HG02610 (cell line): ENCODE results near the gene VAT1L.

Experiments
- ATAC-seq: cut with Tn5 transposase; IDR thresholded peaks from one replicate; pipeline ENCODE4 v1.9.1; 2021; ENCODE audit warnings: mild to moderate bottlenecking, moderate library complexity; ENCODE audit not compliant: unreplicated experiment

The VAT1L gene

GRCh38 chr16:77868052-77868451 lies 79.7 kb downstream of the VAT1L start:
- no peak for ATAC-seq

GRCh38 chr16:77868478-77868877 lies 80.1 kb downstream of the VAT1L start:
- no peak for ATAC-seq

GRCh38 chr16:77869997-77870813 lies 81.8 kb downstream of the VAT1L start:
- ATAC-seq, result no peak

GRCh38 chr16:77871932-77872331 lies 83.6 kb downstream of the VAT1L start:
- ATAC-seq, result no peak

GRCh38 chr16:77873066-77873465 lies 84.7 kb downstream of the VAT1L start:
- ATAC-seq, result no peak

GRCh38 chr16:77874347-77874746 lies 86.0 kb downstream of the VAT1L start:
- no peak for ATAC-seq

- ATAC-seq, result no peak
Observed at GRCh38 chr16:77876776-77877175, 88.4 kb downstream of the VAT1L start.

- no peak for ATAC-seq
Observed at GRCh38 chr16:77877712-77878347, 89.5 kb downstream of the VAT1L start.

GRCh38 chr16:77881355-77882030 lies 93.1 kb downstream of the VAT1L start:
- no peak for ATAC-seq

- ATAC-seq, result no peak
Observed at GRCh38 chr16:77882358-77882757, 94.0 kb downstream of the VAT1L start.

- no peak for ATAC-seq
Observed at GRCh38 chr16:77885571-77886295, 97.4 kb downstream of the VAT1L start.

- no peak for ATAC-seq
Observed at GRCh38 chr16:77888871-77889270, 100.5 kb downstream of the VAT1L start.

- ATAC-seq, result no peak
Observed at GRCh38 chr16:77890075-77890474, 101.7 kb downstream of the VAT1L start.

GRCh38 chr16:77894162-77894561 lies 105.8 kb downstream of the VAT1L start:
- no peak for ATAC-seq

- ATAC-seq, result no peak
Observed at GRCh38 chr16:77895962-77896361, 107.6 kb downstream of the VAT1L start.

- no peak for ATAC-seq
Observed at GRCh38 chr16:77896415-77897128, 108.2 kb downstream of the VAT1L start.

- no peak for ATAC-seq
Observed at GRCh38 chr16:77897129-77897437, 108.7 kb downstream of the VAT1L start.

GRCh38 chr16:77897831-77898605 lies 109.7 kb downstream of the VAT1L start:
- no peak for ATAC-seq

GRCh38 chr16:77898671-77899211 lies 110.4 kb downstream of the VAT1L start:
- no peak for ATAC-seq

GRCh38 chr16:77899416-77899815 lies 111.1 kb downstream of the VAT1L start:
- no peak for ATAC-seq
